WTC11 (cell line): ENCODE measurements around the gene SEC16B. TPM values are rescaled to one million over a fixed set of nuclear protein-coding genes. Genes with fewer than 3 reads are reported as not detected.

Experiments
- ATAC-seq: fragments of 200-7000 bp; cut with Tn5 transposase; 2 replicates; pipeline ENCODE4 v1.10.0; 2021; ENCODE audit warnings: mild to moderate bottlenecking, moderate library complexity
- CTCF ChIA-PET: fragments of 300-600 bp; sonication (Branson Sonifier 250); formaldehyde crosslinking; loops from one replicate; lab custom pipeline; 2021; ENCODE audit warnings: antibody characterized with exemption; lab: Charles Lee
- POLR2A ChIA-PET: fragments of 350-600 bp; sonication (Branson Sonifier 250); formaldehyde crosslinking; loops from one replicate; lab custom pipeline; 2021; ENCODE audit warnings: antibody characterized with exemption; lab: Charles Lee
- DNase-seq: peaks from one replicate; pipeline ENCODE4 v3.0.0; 2021; ENCODE audit warnings: low spot score
- H3K27ac Mint-ChIP-seq: 2 replicates; pipeline ENCODE4 v1.8.0; 2021; ENCODE audit warnings: mixed read lengths
- H3K27me3 Mint-ChIP-seq: 2 replicates; pipeline ENCODE4 v1.8.0; 2021; ENCODE audit warnings: low read depth, mild to moderate bottlenecking, moderate library complexity, mixed read lengths
- H3K36me3 Mint-ChIP-seq: 2 replicates; pipeline ENCODE4 v1.8.0; 2021; ENCODE audit warnings: mixed read lengths
- H3K4me1 Mint-ChIP-seq: 2 replicates; pipeline ENCODE4 v1.8.0; 2022; ENCODE audit warnings: mixed read lengths
- H3K4me3 Mint-ChIP-seq: 2 replicates; pipeline ENCODE4 v1.8.0; 2021; ENCODE audit warnings: mild to moderate bottlenecking, moderate library complexity, mixed read lengths
- H3K9me3 Mint-ChIP-seq: 2 replicates; pipeline ENCODE4 v1.8.0; 2021; ENCODE audit warnings: mixed read lengths
- ATF6 ChIP-seq: sonication (generic); formaldehyde crosslinking; IDR thresholded peaks from 2 replicates; pipeline ENCODE4 v1.8.1; 2023; ENCODE audit warnings: mild to moderate bottlenecking, missing genetic modification reagents
- EMX1 ChIP-seq: fragments of 250-450 bp; sonication (Bioruptor Pico); IDR thresholded peaks from 2 replicates; pipeline ENCODE4 v1.8.0; 2021; ENCODE audit warnings: mild to moderate bottlenecking
- ESRRA ChIP-seq: sonication (generic); formaldehyde crosslinking; IDR thresholded peaks from 2 replicates; pipeline ENCODE4 v1.8.1; 2022; ENCODE audit warnings: mild to moderate bottlenecking, missing genetic modification reagents, borderline replicate concordance
- ETV6 ChIP-seq: sonication (generic); formaldehyde crosslinking; IDR thresholded peaks from 2 replicates; pipeline ENCODE4 v1.8.1; 2022; ENCODE audit warnings: mild to moderate bottlenecking, missing genetic modification reagents
- HMGA2 ChIP-seq: fragments of 250-450 bp; sonication (Bioruptor Pico); IDR thresholded peaks from 2 replicates; pipeline ENCODE4 v1.4.0; 2021; ENCODE audit warnings: mild to moderate bottlenecking, moderate library complexity
- KAT7 ChIP-seq: sonication (generic); formaldehyde crosslinking; IDR thresholded peaks from 2 replicates; pipeline ENCODE4 v1.8.1; 2023; ENCODE audit warnings: missing genetic modification reagents, mild to moderate bottlenecking, borderline replicate concordance
- MLX ChIP-seq: sonication (generic); formaldehyde crosslinking; IDR thresholded peaks from 2 replicates; pipeline ENCODE4 v1.8.1; 2023; ENCODE audit warnings: mild to moderate bottlenecking, missing genetic modification reagents, moderate library complexity
- NR1H2 ChIP-seq: sonication (generic); formaldehyde crosslinking; IDR thresholded peaks from 2 replicates; pipeline ENCODE4 v1.9.0; 2021; ENCODE audit warnings: mild to moderate bottlenecking, moderate library complexity, missing genetic modification reagents
- NR3C1 ChIP-seq: sonication (generic); formaldehyde crosslinking; conservative IDR thresholded peaks from 2 replicates; pipeline ENCODE4 v1.8.1; 2023; ENCODE audit warnings: low read depth, mild to moderate bottlenecking, missing genetic modification reagents
- RORB ChIP-seq: fragments of 250-450 bp; sonication (Bioruptor Pico); IDR thresholded peaks from 2 replicates; pipeline ENCODE4 v1.9.0; 2021; ENCODE audit warnings: mild to moderate bottlenecking
- SMAD4 ChIP-seq: sonication (generic); formaldehyde crosslinking; IDR thresholded peaks from 2 replicates; pipeline ENCODE4 v1.8.0; 2022; ENCODE audit warnings: mild to moderate bottlenecking, missing genetic modification reagents
- SP1 ChIP-seq: sonication (generic); formaldehyde crosslinking; conservative IDR thresholded peaks from 2 replicates; pipeline ENCODE4 v1.8.1; 2022; ENCODE audit warnings: missing genetic modification reagents
- USF2 ChIP-seq: sonication (generic); formaldehyde crosslinking; IDR thresholded peaks from 2 replicates; pipeline ENCODE4 v1.8.1; 2023; ENCODE audit warnings: mild to moderate bottlenecking, missing genetic modification reagents, moderate library complexity
- ZNF138 ChIP-seq: sonication (generic); formaldehyde crosslinking; conservative IDR thresholded peaks from 2 replicates; pipeline ENCODE4 v1.8.1; 2022; ENCODE audit warnings: mild to moderate bottlenecking, moderate library complexity, missing genetic modification reagents
- ZNF232 ChIP-seq: sonication (generic); formaldehyde crosslinking; IDR thresholded peaks from 2 replicates; pipeline ENCODE4 v1.8.0; 2022; ENCODE audit warnings: mild to moderate bottlenecking, missing genetic modification reagents
- ZNF281 ChIP-seq: sonication (generic); formaldehyde crosslinking; IDR thresholded peaks from 2 replicates; pipeline ENCODE4 v1.8.0; 2023; ENCODE audit warnings: mild to moderate bottlenecking, missing genetic modification reagents
- ZNF512 ChIP-seq: sonication (generic); formaldehyde crosslinking; IDR thresholded peaks from 2 replicates; pipeline ENCODE4 v1.8.1; 2022; ENCODE audit warnings: missing genetic modification reagents, borderline replicate concordance
- total RNA-seq: library from RNA; stranded (reverse); gene quantifications from 3 replicates; pipeline ENCODE4 v1.2.3, GENCODE V29; 2021
- TF ChIP-seq, protein P1 (sequence below): sonication (generic); formaldehyde crosslinking; IDR thresholded peaks from 2 replicates; pipeline ENCODE4 v1.8.1; 2023; ENCODE audit warnings: mild to moderate bottlenecking, missing genetic modification reagents, borderline replicate concordance

SEC16B gene
- total RNA-seq, 1 experiment from 2014 or later, result 0.90 TPM

GRCh38 chr1:177979272-177979671 lies 9.4 kb upstream of the SEC16B start:
- H3K9me3 Mint-ChIP-seq, result peaks cover 21% of the 10 kb centered on the region
- ChIA-PET POLR2A (no interaction called here), CTCF (no interaction called here)
- H3K4me1 Mint-ChIP-seq, result peaks cover 6% of the 10 kb centered on the region
- no peaks in the 10 kb centered on the region for H3K27me3 Mint-ChIP-seq
- DNase-seq, result no peak
- H3K36me3 Mint-ChIP-seq, result 0 out of 2 replicates have a peak, but pooled peaks cover 3% of the 10 kb centered on the region
- TF ChIP-seq KAT7 (CRISPR knock-in tag) (no peak), USF2 (no peak)
- no peak overlapping the region for H3K4me3 Mint-ChIP-seq
- ATAC-seq, result no peak
- no peak overlapping the region for H3K27ac Mint-ChIP-seq

DNA sequence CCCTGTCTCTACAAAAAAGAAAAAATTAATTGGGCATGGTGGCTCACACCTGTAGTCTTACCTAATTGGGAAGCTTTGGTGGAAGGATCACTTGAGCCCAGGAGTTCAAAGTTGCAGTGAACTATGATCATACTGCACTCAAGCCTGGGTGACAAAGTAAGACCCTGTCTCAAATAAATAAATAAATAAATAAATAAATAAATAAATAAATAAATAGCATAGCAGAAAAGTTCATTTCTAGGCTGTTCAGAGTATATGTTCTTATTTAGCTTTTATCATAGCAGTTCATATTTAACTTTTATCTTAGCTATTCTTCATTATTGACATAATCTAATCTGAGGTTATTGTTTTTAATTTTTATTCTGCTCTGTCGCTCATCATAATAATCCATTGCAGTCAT lies 8.7 kb upstream of the SEC16B start:
- Mint-ChIP-seq H3K4me3 (no peak overlapping the region), H3K9me3 (peaks cover 25% of the 10 kb centered on the region), H3K27me3 (no peaks in the 10 kb centered on the region), H3K36me3 (0 out of 2 replicates have a peak, but pooled peaks cover 3% of the 10 kb centered on the region), H3K27ac (no peak overlapping the region), H3K4me1 (no peaks in the 10 kb centered on the region)
- DNase-seq, result no peak
- POLR2A ChIA-PET, result interaction anchor here (0.5 kb wide), 1 partner anchor 758 kb away, joined by 4 read pairs; no protein-coding TSS in a partner anchor
- TF ChIP-seq EMX1 (CRISPR knock-in tag) (no peak), ATF6 (no peak), ZNF512 (CRISPR knock-in tag) (no peak), RORB (no peak), USF2 (no peak), ZNF232 (CRISPR knock-in tag) (no peak), MLX (CRISPR knock-in tag) (no peak), SP1 (CRISPR knock-in tag) (no peak), ETV6 (CRISPR knock-in tag) (no peak), SMAD4 (CRISPR knock-in tag) (no peak), KAT7 (CRISPR knock-in tag) (no peak), ESRRA (CRISPR knock-in tag) (no peak), NR1H2 (CRISPR knock-in tag) (no peak), NR3C1 (CRISPR knock-in tag) (no peak)
- CTCF ChIA-PET, result no interaction called here
- ATAC-seq, result no peak

DNA sequence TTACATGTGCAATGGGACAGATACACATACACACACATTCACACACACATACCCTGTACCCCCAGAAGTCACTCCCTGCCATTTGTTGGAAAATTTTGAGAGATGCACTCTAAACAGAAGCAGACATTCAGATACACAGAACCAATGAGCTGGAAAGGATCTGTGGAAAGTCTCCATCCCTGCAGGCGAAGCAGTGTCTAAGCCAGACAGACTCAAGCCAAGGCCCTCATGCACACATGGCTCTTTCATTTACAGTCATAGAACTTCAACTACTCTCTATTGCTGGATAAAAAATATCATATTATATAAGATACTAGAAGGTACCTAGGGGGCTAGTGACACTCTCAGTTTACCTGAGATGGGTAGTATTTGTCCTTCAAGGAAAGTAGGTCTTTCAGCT lies 7.3 kb upstream of the SEC16B start:
- ATAC-seq (no peak), DNase-seq (no peak)
- Mint-ChIP-seq H3K36me3 (0 out of 2 replicates have a peak, but pooled peaks cover 3% of the 10 kb centered on the region), H3K4me1 (no peaks in the 10 kb centered on the region), H3K9me3 (peaks cover 28% of the 10 kb centered on the region), H3K27ac (no peak overlapping the region), H3K27me3 (no peaks in the 10 kb centered on the region), H3K4me3 (no peak overlapping the region)
- ChIA-PET CTCF (no interaction called here), POLR2A (no interaction called here)
- TF ChIP-seq ZNF138 (CRISPR knock-in tag), result no peak
- TF ChIP-seq ZNF281 (CRISPR knock-in tag), result no peak
- TF ChIP-seq NR1H2 (CRISPR knock-in tag), result no peak
- TF ChIP-seq HMGA2, result no peak
- no peak for TF ChIP-seq ESRRA (CRISPR knock-in tag)
- TF ChIP-seq MLX (CRISPR knock-in tag), result no peak
- TF ChIP-seq, protein P1, sequence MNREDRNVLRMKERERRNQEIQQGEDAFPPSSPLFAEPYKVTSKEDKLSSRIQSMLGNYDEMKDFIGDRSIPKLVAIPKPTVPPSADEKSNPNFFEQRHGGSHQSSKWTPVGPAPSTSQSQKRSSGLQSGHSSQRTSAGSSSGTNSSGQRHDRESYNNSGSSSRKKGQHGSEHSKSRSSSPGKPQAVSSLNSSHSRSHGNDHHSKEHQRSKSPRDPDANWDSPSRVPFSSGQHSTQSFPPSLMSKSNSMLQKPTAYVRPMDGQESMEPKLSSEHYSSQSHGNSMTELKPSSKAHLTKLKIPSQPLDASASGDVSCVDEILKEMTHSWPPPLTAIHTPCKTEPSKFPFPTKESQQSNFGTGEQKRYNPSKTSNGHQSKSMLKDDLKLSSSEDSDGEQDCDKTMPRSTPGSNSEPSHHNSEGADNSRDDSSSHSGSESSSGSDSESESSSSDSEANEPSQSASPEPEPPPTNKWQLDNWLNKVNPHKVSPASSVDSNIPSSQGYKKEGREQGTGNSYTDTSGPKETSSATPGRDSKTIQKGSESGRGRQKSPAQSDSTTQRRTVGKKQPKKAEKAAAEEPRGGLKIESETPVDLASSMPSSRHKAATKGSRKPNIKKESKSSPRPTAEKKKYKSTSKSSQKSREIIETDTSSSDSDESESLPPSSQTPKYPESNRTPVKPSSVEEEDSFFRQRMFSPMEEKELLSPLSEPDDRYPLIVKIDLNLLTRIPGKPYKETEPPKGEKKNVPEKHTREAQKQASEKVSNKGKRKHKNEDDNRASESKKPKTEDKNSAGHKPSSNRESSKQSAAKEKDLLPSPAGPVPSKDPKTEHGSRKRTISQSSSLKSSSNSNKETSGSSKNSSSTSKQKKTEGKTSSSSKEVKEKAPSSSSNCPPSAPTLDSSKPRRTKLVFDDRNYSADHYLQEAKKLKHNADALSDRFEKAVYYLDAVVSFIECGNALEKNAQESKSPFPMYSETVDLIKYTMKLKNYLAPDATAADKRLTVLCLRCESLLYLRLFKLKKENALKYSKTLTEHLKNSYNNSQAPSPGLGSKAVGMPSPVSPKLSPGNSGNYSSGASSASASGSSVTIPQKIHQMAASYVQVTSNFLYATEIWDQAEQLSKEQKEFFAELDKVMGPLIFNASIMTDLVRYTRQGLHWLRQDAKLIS (CRISPR knock-in tag), result no peak
